Panc1 (cell line): ENCODE measurements around the gene CREB3L1. TPM values are rescaled to one million over a fixed set of nuclear protein-coding genes. Genes with fewer than 3 reads are reported as not detected.
A peak's percentile ranks its signal among the peaks of the same experiment; 100 is the strongest.

Experiments used
- ATAC-seq: fragments of 200-7000 bp; cut with Tn5 transposase; 2 replicates; pipeline ENCODE4 v1.9.1; 2020; ENCODE audit warnings: mild to moderate bottlenecking, moderate library complexity
- BruUV-seq: library from RNA; stranded (reverse); fragments of 400-500 nt; replicated peaks from 2 replicates; lab custom pipeline; 2021; lab: Mats Ljungman, UMichigan
- CTCF ChIA-PET: fragments of 300-600 bp; sonication (Branson Sonifier 250); formaldehyde crosslinking; loops from one replicate; lab custom pipeline; 2022; ENCODE audit warnings: antibody characterized with exemption; lab: Charles Lee
- POLR2A ChIA-PET: fragments of 300-600 bp; sonication (Branson Sonifier 250); formaldehyde crosslinking; loops from one replicate; lab custom pipeline; 2022; ENCODE audit warnings: antibody characterized with exemption; lab: Charles Lee
- DNase-seq: peaks from one replicate; pipeline ENCODE4 v3.0.0-alpha.2; 2010; ENCODE audit warnings: low read depth, low spot score
- H3K27ac ChIP-seq: 2 replicates; pipeline ENCODE4 v1.5.1; 2011; ENCODE audit warnings: mild to moderate bottlenecking, low read length, inconsistent platforms
- H3K27me3 ChIP-seq: fragments of 200-500 bp; sonication (Bioruptor generic); 2 replicates; pipeline ENCODE4 v1.6.0; 2014; ENCODE audit warnings: low read length, inconsistent platforms; ENCODE audit not compliant: control insufficient read depth, insufficient read depth
- H3K36me3 ChIP-seq: fragments of 200-500 bp; sonication (Bioruptor generic); 2 replicates; pipeline ENCODE4 v1.5.1; 2014; ENCODE audit warnings: inconsistent platforms, mild to moderate bottlenecking, low read length, moderate library complexity; ENCODE audit not compliant: control insufficient read depth, insufficient read depth
- H3K4me1 ChIP-seq: 2 replicates; pipeline ENCODE4 v1.5.1; 2011; ENCODE audit warnings: inconsistent platforms, mild to moderate bottlenecking, low read length, moderate library complexity; ENCODE audit not compliant: control insufficient read depth, insufficient read depth
- H3K4me3 ChIP-seq, 2 experiments: 2 replicates each; pipeline ENCODE4 v1.5.1; 2011 to 2012; ENCODE audit warnings: low read depth in 2 of 2, low read length in 2 of 2, mild to moderate bottlenecking in 2 of 2, inconsistent platforms in 1 of 2, moderate library complexity in 1 of 2
- H3K9me3 ChIP-seq: fragments of 200-500 bp; sonication (Bioruptor generic); 2 replicates; pipeline ENCODE4 v1.5.1; 2014; ENCODE audit warnings: low read depth, mild to moderate bottlenecking, inconsistent platforms, low read length, moderate library complexity; ENCODE audit not compliant: control insufficient read depth, insufficient read depth
- POLR2AphosphoS5 ChIP-seq: IDR thresholded peaks from 2 replicates; pipeline ENCODE4 v1.6.1; 2012; ENCODE audit warnings: mild to moderate bottlenecking, low read depth, low read length, moderate library complexity
- SIN3A ChIP-seq: IDR thresholded peaks from 2 replicates; pipeline ENCODE4 v1.6.1; 2012; ENCODE audit warnings: low read depth, mild to moderate bottlenecking, low read length, moderate library complexity, borderline replicate concordance; ENCODE audit not compliant: insufficient read depth
- TCF7L2 ChIP-seq: IDR thresholded peaks from 2 replicates; pipeline ENCODE4 v1.6.1; 2011; ENCODE audit warnings: mild to moderate bottlenecking, low read depth, low read length, inconsistent platforms
- in situ Hi-C: cut with HindIII; loops from 2 replicates; pipeline ENCODE4 v1.10.0; 2016; ENCODE audit warnings: low sequenced_read_pairs, low pct_unique_long_range_greater_than_20kb
- intact Hi-C: fragments of 100-400 bp; cut with micrococcal nuclease; formaldehyde crosslinking; loops from one replicate; pipeline ENCODE4 v1.10.0; 2022; ENCODE audit not compliant: unreplicated experiment
- total RNA-seq: library from RNA; stranded (reverse); gene quantifications from one replicate; pipeline ENCODE4 v1.2.1, GENCODE V29; 2021; ENCODE audit not compliant: unreplicated experiment
- TF ChIP-seq, protein P1 (sequence below), 2 experiments: IDR thresholded peaks; 2 replicates each; pipeline ENCODE4 v1.6.1; 2011 to 2012; ENCODE audit warnings: low read depth in 2 of 2, control low read depth in 1 of 2, low read length in 1 of 2, mild to moderate bottlenecking in 1 of 2, moderate library complexity in 1 of 2; ENCODE audit not compliant: insufficient read depth in 1 of 2
- TF ChIP-seq, protein P2 (sequence below): fragments of 450-650 bp; IDR thresholded peaks from 2 replicates; pipeline ENCODE4 v1.5.1; 2017; ENCODE audit warnings: mild to moderate bottlenecking

The CREB3L1 gene
- total RNA-seq, 1 experiment from 2014 or later, result 35.6 TPM

DNA sequence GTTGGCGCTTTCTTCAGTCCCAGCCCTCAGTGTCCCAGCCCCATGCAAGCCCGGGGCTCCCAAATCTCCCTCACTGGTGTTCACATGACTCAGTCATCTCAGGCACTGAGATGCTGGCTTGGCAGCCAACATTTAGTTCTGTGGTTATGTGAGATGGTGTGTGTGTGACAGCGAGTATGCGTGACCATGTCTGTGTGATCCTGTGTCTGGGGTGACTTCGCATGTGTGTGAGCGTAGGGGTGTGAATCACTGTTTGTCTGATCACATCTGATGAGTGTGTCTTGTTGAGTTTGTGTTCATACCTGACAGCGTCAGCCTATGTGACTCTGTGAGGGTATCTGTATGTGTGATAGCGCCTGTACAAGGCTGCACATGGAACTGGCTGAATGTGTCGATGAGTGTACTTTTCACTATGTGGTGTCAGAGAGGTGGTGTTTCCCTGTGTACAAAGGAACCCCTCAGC is 16.2 kb downstream of the CREB3L1 start:
- Histone ChIP-seq H3K4me3 (no peak overlapping the region), H3K4me1 (peaks cover 16% of the 10 kb centered on the region), H3K27ac (no peak overlapping the region), H3K9me3 (no peaks in the 10 kb centered on the region), H3K36me3 (no peaks in the 10 kb centered on the region), H3K27me3 (no peaks in the 10 kb centered on the region)
- no peak for DNase-seq
- no TSS peak for BruUV-seq
- TF ChIP-seq, protein P1, sequence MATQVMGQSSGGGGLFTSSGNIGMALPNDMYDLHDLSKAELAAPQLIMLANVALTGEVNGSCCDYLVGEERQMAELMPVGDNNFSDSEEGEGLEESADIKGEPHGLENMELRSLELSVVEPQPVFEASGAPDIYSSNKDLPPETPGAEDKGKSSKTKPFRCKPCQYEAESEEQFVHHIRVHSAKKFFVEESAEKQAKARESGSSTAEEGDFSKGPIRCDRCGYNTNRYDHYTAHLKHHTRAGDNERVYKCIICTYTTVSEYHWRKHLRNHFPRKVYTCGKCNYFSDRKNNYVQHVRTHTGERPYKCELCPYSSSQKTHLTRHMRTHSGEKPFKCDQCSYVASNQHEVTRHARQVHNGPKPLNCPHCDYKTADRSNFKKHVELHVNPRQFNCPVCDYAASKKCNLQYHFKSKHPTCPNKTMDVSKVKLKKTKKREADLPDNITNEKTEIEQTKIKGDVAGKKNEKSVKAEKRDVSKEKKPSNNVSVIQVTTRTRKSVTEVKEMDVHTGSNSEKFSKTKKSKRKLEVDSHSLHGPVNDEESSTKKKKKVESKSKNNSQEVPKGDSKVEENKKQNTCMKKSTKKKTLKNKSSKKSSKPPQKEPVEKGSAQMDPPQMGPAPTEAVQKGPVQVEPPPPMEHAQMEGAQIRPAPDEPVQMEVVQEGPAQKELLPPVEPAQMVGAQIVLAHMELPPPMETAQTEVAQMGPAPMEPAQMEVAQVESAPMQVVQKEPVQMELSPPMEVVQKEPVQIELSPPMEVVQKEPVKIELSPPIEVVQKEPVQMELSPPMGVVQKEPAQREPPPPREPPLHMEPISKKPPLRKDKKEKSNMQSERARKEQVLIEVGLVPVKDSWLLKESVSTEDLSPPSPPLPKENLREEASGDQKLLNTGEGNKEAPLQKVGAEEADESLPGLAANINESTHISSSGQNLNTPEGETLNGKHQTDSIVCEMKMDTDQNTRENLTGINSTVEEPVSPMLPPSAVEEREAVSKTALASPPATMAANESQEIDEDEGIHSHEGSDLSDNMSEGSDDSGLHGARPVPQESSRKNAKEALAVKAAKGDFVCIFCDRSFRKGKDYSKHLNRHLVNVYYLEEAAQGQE (IDR thresholded peaks at IDR 0.05; ENCODE audit: insufficient read depth in 1 of 2, low read depth in 2 of 2, low read length in 1 of 2), result no peak
- TF ChIP-seq TCF7L2, result no peak
- no peak for TF ChIP-seq SIN3A
- TF ChIP-seq, protein P2, sequence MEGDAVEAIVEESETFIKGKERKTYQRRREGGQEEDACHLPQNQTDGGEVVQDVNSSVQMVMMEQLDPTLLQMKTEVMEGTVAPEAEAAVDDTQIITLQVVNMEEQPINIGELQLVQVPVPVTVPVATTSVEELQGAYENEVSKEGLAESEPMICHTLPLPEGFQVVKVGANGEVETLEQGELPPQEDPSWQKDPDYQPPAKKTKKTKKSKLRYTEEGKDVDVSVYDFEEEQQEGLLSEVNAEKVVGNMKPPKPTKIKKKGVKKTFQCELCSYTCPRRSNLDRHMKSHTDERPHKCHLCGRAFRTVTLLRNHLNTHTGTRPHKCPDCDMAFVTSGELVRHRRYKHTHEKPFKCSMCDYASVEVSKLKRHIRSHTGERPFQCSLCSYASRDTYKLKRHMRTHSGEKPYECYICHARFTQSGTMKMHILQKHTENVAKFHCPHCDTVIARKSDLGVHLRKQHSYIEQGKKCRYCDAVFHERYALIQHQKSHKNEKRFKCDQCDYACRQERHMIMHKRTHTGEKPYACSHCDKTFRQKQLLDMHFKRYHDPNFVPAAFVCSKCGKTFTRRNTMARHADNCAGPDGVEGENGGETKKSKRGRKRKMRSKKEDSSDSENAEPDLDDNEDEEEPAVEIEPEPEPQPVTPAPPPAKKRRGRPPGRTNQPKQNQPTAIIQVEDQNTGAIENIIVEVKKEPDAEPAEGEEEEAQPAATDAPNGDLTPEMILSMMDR, result no peak
- no peak for TF ChIP-seq POLR2AphosphoS5
- CTCF ChIA-PET, result no interaction called here
- POLR2A ChIA-PET, result no interaction called here
- ATAC-seq, result peak; percentile 33
- in situ Hi-C loops, result no loop called here
- intact Hi-C loops, result no loop called here

DNA sequence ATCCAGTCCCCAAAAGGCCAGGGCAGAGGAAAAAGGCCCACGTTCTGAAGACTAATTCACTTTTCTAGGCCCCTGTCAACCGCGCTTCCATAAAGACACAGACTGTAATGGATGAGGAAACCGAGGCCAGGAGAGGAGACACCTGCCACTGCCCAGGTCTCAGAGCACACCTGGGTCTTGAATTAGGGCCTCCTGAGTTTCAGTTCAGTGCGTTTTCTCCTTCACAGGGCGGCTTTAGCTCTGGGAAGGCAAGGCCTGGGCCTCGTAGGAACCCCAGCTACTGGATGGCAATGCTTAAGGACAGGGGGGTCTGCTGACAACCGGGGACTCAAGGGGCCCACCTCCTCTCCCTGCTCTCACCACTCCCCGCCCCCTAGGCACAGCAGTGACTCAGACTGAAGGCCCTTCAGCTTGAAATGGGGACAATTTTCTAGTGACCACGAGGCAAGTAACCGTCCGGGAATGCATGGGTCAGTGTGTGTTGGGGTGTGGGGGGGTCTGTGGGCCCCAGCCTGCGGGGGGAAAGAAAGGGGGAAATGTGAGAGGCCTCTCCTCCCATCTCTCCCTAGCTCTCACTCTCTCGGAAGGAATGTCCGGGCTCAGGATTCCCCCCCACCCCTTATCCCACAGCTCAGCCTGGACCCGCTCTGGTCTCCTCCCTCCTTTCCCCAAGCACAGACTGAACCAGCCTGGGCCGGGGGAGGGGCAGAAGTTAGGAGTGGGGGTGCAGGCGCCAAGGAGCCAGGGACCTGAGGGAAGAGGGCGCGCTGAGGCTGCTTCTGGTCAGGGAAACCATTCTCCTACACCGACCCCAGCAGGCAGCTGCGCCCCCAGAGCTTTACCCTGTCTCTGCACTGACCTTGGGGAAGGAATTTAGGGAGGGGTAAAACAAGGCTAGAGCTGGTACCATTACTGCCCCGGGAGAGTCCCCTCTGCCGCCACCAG is 17.2 kb downstream of the CREB3L1 start:
- POLR2A ChIA-PET, result interaction anchor here (0.5 to 0.7 kb wide), 3 partner anchors 9 to 55 kb away, joined by 3 read pairs; no protein-coding TSS in a partner anchor
- no peaks in the 10 kb centered on the region for H3K27me3 ChIP-seq
- intact Hi-C loops, result no loop called here
- ATAC-seq, result peak; percentile 38; the same call in 1 of the 2 replicates
- no peaks in the 10 kb centered on the region for H3K36me3 ChIP-seq
- CTCF ChIA-PET, result interaction anchor here (0.6 kb wide), 1 partner anchor 68 kb away, joined by 9 read pairs; no protein-coding TSS in a partner anchor
- in situ Hi-C loops, result no loop called here
- BruUV-seq, result no TSS peak
- no peak for DNase-seq
- no peaks in the 10 kb centered on the region for H3K9me3 ChIP-seq
- no peak overlapping the region for H3K27ac ChIP-seq
- no peak for TF ChIP-seq TCF7L2
- TF ChIP-seq, protein P1 (IDR thresholded peaks at IDR 0.05; ENCODE audit: insufficient read depth in 1 of 2, low read depth in 2 of 2, low read length in 1 of 2), result no peak
- TF ChIP-seq, protein P2, result no peak
- no peak for TF ChIP-seq POLR2AphosphoS5
- no peak for TF ChIP-seq SIN3A
- H3K4me1 ChIP-seq, result peaks cover 16% of the 10 kb centered on the region
- H3K4me3 ChIP-seq, result peak overlapping the region in 1 of 2 experiments; percentile 18; a peak in 1 of 4 replicates
